Amygdala (tissue), 56 donors: ENCODE measurements around the gene TBXA2R.

Source experiments
- DNase-seq, 56 donors: peaks; one replicate each; lab custom pipeline; 2025; lab: John Stamatoyannopoulos, UW

TBXA2R gene

GRCh38 chr19:3563709-3564524 is 42.8 kb downstream of the TBXA2R start:
- no peak for DNase-seq

DNA sequence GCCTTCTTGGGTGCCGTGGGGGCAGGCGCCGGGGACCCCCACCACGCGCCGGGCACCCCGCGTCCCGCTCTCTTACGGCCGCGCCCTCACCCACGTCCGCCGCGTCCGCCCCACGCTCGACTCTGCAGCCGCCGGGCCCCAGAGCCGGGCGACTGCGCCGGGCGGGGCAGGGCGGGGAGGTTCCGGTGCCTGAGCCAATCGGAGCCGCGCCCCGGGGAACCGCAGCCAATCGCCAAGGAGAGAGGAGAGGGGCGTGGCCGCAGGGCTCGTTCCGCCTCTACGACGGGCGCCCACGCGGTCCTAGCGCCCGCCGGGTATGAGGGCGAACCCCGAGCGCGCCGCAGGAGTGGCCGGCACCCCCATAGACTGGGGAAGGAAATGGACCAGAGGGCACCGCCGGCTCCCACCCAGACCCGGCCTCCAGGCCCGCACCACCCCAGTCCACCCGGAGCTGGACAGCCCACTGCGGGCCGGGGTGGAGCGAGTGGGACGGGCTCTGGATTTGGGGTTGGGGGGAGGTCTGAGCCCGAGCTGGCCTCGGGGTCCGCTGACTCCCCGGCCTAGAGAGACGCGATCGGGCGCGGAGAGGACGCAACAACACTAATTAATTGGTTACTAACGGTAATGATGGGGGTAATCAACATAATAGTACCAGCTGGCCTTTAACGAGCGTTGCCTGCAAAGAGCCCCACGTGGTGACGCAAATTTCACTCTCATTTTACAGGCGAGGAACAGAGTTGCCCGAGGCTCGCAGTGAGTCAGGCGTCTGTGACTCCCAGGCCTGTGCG is 49.0 kb downstream of the TBXA2R start, which contains the start of gene MFSD12:
Gene MFSD12 (minus strand): TSS at position 126 of the 788 bp plus-strand sequence. CDS start 183 bp downstream, outside the sequence.
- DNase-seq: peak; percentile 48 to 97 (median 86)

- peak in 1 of 56 donors; percentile 16 for DNase-seq
Observed at GRCh38 chr19:3556978-3557460, 49.7 kb downstream of the TBXA2R start.

DNA sequence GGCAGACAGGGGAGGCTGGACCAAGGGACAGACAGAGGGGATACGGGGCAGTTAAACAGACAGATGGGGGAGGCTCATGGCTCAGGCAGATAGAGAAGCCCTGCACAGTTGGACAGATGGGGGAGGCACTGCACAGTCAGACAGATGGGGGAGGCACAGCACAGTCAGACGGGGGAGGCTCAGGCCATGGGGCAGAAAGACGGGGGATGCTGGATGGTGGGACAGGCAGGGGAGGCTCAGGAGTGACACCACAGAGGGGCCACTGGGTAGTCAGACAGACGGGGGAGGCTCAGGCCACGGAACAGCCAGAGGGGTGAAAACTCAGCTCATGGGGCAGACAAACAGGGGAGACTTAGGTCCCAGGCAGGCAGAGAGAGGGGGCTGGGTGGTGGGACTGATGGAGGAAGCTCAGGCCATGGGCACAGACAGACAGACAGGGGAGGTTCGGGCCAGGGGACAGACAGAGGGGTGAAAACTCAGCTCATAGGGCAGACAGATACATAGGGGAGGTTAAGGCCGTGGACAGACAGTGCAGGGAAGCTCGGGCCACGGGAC is 50.2 kb downstream of the TBXA2R start:
- DNase-seq: no peak

DNA sequence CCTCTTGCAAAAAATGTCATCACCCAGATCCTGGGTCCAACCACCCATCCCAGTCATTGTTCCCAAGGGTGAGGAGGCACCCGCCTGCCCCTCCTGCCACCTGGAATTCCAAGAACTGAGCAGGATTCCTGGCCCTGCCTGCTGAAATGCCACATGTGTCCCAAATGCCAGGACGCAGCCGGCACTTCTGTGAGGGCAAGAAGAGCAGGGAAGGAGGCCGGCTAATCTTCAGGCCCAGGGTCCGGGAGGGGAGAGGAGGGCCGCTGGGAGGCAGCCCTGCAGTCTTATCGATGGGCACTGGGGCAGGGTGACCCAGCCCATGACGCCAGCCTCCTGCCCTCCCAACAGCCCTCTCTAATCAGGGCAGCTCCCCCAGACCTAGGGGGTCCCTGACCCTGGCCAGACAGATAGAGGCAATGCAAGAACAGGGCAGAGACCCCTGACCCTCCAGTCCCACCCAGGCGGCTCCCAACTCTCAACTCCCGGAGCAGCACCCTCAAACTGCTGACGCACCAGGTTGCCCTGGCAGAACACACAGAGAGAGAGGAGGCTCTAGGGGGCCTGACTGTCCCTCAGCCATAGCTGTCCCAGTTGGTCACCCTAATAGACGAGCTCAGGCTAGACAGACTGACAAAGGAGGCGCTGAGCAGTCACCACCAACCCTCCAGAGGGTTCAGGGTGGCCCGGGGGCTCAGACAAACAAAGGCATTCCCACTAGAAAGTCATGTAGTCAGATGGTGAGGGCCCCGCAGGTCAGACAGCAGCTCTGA is 50.8 kb downstream of the TBXA2R start:
- no peak for DNase-seq

DNA sequence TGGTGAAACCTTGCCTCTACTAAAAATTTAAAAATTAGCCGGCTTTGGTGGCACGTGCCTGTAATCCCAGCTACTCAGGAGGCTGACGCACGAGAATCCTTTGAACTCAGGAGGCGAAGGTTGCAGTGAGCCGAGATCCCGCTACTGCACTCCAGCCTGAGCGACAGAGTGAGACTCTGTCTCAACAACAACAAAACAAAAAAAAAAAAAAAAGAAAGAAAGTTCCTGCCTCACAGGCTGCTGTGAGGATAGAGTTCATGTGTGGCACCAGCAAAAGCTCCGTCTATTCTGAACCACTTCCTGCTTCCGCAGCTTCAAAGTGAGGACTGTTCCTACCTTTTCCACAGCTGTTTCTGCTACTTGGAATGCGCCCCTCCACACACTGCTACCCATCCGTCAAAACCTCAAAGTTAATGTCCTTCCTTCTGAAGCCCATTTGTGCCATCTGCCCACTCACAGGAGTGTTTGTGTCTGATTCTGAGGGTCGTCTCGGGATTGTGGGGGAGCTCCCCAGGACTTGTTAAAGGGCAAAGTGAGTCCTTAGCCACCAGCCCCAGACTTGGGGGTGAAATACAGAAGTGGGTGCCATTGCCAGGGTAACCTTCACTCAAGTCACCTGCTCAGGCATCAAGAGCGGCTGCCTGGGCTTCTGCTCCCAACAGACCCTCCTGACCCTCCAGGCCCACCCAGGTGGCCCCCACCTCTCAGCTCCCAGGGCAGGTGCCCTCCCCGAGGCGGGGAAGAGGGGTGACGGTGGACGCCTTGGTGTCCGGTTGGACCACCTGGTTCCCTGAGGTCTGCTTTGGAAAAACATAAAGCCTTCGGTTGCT is 52.2 kb downstream of the TBXA2R start:
- no peak for DNase-seq

DNA sequence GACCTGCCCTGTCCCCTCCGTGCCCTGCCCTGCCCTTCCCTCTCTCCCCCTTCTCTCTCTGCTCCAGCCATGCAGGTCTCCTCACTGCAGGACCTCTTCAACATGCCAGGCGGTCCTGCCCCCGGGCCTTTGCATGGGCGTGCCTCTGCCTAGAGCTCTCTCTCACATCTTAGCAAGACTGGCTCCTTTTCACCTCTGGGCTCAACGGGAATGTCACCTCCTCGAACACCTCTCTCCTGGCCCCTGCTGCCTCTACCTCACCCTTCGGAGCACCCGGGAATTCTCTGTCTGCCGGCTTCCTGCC is 54.9 kb downstream of the TBXA2R start:
- DNase-seq: no peak

DNA sequence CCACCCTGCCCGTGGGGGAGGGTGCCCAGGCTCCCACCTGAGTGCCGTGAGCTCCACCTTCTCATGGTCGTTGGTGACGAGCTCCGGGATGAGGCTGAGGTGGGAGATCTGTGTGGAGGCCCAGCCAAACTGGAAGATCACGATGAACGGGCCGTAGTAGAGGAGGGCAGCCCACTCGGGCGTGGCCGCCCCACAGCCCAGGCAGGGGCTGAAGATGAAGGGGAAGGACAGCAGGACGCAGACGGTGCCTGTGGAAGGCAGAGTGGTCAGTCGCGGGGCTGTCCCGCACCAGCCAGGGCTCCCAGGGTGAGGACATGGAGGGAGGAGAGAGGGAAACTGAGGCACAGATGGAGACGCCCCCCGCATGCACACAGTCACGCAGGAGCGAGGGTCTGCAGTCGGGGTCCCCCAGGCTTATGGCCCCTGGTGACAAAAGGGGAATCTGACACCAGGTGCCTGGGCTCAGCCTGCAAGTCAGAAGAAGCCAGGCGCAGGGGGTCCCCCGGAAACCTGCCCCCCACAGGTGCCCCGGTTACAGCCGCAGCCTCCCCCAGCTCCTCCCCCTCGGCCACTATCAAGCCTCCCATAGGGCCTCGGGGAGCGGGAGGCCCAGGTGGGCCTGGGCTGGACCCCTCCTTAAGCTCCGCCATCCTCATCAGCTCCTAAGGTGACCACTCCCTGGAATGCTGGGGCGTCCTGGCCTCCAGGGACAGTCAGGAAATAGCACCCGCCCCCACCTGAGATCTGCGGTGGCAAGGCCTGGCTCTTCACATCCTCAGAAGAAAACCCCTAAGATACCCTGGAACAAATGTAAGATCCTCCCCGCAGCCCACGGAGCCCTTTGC is 55.5 kb downstream of the TBXA2R start:
- no peak for DNase-seq

DNA sequence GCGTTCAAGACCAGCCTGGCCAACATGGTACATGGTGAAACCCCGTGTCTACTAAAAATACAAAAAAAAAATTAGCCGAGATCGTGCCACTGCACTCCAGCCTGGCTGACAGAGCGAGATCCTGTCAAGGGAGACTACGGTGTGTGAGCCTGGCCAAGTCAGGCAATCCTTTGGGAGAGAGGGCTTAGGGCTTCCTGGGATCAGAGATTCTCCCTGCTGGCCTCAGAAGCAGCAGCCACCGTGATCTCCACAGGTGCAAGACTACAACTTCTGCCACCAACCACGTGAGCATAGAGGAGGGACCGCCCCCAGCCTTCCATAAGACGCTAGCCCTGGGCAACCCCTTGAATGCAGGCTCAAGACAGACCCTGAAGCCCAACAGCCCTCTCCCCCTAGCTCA is 56.9 kb downstream of the TBXA2R start:
- no peak for DNase-seq

DNA sequence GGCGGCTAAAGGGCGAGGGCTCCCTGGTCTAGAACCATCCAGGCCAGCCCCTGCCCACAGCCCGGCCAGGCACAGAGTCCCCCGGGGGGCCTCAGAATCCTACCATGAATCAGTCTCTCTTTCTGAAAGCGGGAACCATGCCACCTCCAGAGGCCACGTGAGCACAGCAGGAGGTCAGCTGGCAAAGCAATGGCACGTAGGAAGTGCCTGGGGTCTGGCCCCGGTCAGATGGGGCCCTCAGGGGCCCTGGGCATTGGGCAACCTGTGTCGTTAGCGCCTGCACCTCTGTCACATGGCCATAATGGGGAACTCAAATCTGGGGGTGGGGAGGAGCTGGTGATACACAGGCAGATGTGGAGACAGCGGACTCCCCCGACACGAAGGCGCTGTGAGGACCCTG is 58.1 kb downstream of the TBXA2R start:
- peak in 22 of 56 donors; percentile 10 to 79 (median 40) for DNase-seq

DNA sequence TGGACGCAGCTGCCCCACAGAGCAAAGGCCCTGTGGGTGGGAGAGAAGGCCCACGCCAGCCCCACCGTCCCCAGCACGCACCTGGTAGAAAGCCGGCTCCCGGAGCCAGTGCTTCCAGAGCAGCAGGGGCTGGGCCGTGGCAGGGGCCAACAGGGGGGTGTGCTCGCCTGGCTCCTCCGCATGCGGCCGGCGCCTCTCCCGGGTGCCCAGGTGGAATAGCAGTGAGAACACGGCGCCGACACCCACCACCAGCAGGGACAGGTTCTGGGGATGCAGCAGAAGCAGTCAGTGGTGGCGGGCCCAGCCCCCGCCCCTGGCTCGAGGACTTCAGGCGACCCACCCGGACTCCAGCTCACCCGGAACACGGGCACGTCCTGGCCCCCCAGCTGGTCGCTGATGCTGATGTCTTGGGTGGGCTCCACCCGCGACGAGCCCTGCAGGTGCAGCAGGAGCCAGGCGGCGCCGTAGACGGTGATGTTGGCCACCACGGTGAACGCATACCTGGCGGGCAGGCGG is 58.9 kb downstream of the TBXA2R start:
- DNase-seq: no peak

DNA sequence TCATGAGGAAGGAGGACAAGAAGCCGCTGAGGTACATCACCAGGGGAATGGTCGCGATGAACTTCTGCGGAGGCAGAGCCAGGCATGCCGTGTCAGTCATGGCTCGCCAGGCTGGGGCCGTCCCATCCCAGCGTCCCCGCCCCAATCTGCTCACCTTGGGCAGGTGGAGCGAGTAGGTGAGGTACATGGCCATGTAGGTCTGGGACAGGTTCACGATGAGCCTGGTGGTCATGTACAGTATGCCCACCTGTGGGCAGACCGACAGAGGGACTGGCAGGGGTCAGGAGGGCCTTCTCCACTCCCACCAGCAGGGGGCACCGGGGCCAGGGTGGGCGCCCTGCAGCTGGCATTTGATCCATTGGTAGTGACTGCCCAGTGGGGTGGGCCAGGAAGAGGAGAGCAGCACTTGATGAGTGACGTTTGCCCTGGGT is 59.4 kb downstream of the TBXA2R start:
- DNase-seq: peak in 1 of 56 donors; percentile 14

DNA sequence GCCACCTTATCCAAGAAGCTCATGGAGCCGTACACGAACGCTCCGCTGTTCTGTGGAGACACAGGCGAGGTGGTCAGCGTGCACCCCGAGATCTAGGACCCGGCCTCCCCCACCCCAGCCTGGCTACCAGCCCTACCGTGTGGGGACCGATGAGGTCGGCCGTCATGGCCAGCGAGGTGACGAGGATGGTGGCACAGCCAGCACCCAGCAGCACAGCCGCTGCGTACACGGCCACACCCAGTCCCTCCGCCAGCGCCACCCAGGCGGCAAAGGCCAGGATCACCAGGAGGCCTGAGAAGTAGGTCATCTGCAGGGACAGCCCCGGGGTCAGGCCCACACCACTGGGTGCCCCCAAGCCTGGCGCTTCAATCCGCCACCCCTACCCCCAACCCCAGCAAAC is 60.6 kb downstream of the TBXA2R start:
- DNase-seq: no peak

DNA sequence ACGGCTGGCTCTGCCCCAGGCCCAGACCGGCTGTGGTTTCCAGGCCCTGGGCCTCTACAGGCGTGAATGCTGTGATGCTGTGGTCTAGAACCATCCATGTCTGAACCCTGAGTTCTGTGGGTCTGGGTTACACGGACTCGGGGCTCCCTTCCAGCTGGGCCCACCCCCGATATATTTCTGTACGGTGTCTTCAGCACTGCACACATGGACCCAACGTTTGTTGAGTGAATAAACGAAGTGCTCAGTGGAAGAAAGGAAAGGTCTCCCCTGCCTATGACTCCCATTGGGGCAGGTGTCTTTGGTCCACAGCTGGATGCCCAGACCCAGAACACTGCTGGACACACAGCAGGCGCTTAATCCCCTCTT is 61.0 kb downstream of the TBXA2R start:
- DNase-seq: no peak

DNA sequence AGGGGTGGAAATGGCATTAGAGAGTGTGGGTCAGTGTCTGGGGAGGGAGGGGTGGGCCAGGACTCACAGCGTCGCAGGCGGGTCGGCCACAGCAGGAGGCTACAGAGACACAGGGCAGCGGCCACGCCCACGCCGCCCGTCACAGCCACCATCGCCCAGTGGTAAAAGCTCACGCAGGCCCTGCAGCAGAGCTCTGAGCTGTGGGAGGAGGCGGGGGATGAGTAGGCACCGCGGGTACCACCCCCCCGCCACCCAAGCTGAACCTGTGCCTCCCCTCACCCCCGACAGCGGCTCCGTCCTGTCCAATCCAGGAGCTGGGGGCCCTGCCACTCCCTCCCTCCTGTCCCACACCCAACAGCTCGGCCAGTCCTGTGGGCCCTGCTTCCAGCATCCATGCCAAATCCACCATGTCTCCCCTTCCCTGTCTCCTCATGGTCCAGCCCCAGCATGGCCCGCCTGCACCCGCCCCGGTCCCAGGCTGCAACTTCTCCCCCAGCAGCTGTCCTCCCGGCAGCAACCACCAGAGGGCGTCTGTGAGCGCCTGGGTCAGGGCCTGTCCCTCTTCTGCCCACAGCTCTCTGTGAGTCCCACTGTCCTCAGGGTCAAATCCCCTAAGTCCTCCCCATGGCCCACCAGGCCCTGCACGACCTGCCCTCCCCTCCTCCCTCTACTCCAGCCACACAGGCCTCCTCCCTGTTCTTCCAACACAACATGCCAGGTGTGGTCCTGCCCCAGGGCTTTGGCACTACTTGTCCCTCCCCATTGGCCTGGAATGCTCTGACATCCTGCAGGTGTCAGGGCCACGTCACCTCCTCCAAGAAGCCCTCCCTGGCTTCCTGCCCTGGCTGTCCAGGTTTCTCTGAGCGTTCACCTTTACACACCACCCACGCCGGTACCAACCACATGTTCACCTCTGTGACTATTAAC is 61.7 kb downstream of the TBXA2R start:
- peak in 54 of 56 donors; percentile 22 to 93 (median 77) for DNase-seq
